ENCODE data around the gene ZNF365.
"Not testable (repeated sequence)": the region's sequence is repeated elsewhere in the genome, so short reads cannot be mapped to it uniquely, and the experiment has no call there.

The ZNF365 gene

DNA sequence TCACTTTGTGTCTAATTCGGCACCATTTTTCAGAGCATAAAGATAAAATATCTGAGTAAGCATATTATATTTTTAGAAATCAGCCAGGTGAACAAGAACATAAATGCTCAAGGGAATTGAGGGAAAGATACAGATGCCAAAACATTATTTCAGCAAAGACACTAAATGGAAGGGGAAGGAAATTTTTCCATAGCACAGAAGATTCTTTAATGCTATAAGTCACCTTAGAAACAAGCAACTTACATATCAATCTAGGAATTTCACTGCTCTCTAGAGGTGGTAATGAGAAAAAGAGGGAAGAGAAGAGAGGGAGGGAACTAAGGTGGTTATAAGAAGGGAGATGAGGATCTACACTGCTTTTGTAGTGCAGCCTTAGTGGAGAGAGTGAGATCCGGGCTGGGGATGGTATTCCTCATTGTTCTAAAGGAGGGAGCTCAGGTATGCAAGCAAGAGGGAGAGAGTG is 20.4 kb downstream of the ZNF365 start:
- no peak overlapping the region for H3K4me3 ChIP-seq (ENCODE audit: low read depth, low read length)
- TF ChIP-seq, protein P1, sequence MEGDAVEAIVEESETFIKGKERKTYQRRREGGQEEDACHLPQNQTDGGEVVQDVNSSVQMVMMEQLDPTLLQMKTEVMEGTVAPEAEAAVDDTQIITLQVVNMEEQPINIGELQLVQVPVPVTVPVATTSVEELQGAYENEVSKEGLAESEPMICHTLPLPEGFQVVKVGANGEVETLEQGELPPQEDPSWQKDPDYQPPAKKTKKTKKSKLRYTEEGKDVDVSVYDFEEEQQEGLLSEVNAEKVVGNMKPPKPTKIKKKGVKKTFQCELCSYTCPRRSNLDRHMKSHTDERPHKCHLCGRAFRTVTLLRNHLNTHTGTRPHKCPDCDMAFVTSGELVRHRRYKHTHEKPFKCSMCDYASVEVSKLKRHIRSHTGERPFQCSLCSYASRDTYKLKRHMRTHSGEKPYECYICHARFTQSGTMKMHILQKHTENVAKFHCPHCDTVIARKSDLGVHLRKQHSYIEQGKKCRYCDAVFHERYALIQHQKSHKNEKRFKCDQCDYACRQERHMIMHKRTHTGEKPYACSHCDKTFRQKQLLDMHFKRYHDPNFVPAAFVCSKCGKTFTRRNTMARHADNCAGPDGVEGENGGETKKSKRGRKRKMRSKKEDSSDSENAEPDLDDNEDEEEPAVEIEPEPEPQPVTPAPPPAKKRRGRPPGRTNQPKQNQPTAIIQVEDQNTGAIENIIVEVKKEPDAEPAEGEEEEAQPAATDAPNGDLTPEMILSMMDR (IDR thresholded peaks at IDR 0.05; ENCODE audit: insufficient read depth, low read depth, low read length, missing control alignments), result no peak
- no peak for DNase-seq (ENCODE audit: low read depth)

DNA sequence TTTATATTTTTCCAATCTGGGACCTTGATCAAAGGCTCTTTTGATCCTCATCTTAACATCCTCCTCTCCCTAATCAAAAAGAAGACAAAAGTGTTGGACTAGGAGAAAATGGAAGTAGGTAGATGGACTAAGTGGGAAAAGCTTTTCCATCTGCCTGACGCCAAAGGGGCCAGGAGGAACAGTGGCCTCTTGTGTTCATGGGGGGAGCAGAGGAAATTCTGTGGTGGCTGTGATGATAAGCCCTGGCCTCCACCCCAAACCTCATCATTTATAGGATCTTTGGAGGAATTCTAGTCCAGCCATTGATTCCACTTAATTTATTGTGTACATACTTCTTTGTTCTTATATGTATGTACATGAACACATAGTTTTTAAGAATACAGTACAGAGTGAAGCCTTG is 21.7 kb downstream of the ZNF365 start:
- TF ChIP-seq, protein P1 (IDR thresholded peaks at IDR 0.05; ENCODE audit: insufficient read depth, low read depth, low read length, missing control alignments), result no peak
- DNase-seq (ENCODE audit: low read depth), result no peak

DNA sequence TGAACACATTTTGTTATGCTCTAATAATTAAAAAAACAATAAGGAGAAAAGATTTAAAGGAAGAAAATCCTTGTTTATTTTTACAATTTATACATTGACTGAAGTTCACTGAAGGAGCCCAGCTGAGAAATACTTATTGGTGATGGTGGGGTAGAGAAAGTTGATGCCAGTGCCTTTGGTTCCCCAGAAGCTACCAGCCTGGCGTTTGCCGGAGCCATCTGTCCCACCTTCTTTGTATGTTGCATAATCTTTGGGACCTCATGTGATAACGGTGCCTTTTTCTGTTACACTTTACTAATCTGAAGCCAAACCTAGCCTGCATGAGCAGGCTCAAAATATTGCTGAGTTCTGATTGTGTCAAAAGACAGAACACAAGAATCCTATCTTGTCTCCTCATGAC is 22.7 kb downstream of the ZNF365 start:
- TF ChIP-seq, protein P1 (IDR thresholded peaks at IDR 0.05; ENCODE audit: insufficient read depth, low read depth, low read length, missing control alignments), result no peak
- DNase-seq (ENCODE audit: low read depth), result no peak
- no peak overlapping the region for H3K4me3 ChIP-seq (ENCODE audit: low read depth, low read length)

More for the DNA sequence above, 21.7 kb downstream of the ZNF365 start:
- H3K4me3 ChIP-seq (ENCODE audit: low read depth, low read length), result no peak overlapping the region

DNA sequence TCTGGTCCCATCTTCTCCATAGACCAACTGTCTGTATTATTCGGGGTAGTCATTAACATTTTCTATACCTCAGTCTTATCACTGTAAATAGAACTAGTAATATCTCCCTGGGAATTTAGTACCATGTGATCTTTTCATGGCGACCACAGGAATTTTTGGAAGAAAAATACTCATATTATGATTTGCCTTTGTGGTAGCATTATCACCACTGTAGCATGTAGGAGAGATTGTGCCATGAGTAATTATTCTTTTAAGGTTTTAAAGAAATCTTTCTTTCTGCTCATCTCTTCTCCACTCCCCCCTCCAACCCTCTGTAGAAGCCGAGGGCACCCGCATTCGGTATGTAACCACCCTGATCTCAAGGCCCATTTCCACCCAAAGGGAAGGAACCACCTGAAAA is 25.0 kb downstream of the ZNF365 start:
- TF ChIP-seq, protein P1 (IDR thresholded peaks at IDR 0.05; ENCODE audit: insufficient read depth, low read depth, low read length, missing control alignments), result no peak
- no peak overlapping the region for H3K4me3 ChIP-seq (ENCODE audit: low read depth, low read length)
- DNase-seq (ENCODE audit: low read depth), result no peak

DNA sequence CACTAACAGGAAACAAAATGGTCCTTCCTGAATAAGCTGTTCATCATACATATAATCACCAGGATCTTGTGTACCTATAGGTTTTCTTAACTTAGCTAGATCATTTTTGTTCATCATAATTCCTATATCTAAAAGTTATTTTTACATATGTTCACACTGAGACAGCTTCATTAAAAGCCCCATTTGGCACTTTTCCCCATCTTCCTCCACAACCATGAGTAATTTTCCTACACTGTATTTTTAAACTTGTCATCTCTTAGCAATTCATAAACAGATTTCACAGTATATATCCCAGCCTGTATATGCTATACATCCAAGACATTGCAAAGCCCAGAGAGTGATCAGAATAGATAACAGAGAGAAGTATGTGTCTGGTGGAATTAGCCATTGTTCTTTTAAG is 28.3 kb downstream of the ZNF365 start:
- TF ChIP-seq, protein P1 (IDR thresholded peaks at IDR 0.05; ENCODE audit: insufficient read depth, low read depth, low read length, missing control alignments), result no peak
- no peak overlapping the region for H3K4me3 ChIP-seq (ENCODE audit: low read depth, low read length)

DNA sequence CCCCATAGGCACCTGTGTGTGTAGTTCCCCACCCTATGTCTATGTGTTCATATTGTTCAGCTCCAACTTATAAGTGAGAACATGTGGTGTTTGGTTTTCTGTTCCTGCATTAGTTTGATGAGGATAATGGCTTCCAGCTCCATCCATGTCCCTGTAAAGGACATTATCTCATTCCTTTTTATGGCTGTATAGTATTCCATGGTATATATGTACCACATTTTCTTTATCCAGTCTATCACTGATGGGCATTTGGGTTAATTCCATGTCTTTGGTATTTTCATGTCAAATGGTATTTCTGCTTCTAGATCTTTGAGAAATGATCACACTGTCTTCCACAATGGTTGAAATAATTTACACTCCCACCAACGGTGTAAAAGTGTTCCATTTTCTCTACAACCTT is 36.4 kb downstream of the ZNF365 start:
- not testable (repeated sequence) for DNase-seq (ENCODE audit: low read depth); H3K4me3 ChIP-seq (ENCODE audit: low read depth, low read length)

More for the DNA sequence above, 28.3 kb downstream of the ZNF365 start:
- DNase-seq (ENCODE audit: low read depth), result no peak

DNA sequence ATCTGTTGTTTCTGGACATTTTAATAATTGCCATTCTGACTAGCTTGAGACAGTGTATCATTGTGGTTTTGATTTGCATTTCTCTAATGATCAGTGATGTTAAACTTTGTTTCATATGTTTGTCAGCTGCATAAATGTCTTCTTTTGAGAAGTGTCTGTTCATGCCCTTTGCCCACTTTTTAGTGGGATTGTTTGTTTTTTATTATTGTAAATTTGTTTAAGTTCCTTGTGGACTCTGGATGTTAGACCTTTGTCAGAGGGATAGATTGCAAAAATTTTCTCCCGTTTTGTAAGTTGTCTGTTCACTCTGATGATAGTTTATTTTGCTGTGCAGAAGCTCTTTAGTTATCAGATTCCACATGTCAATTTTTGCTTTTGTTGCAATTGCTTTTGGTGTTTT is 36.8 kb downstream of the ZNF365 start:
- H3K4me3 ChIP-seq (ENCODE audit: low read depth, low read length); DNase-seq (ENCODE audit: low read depth): not testable (repeated sequence)

DNA sequence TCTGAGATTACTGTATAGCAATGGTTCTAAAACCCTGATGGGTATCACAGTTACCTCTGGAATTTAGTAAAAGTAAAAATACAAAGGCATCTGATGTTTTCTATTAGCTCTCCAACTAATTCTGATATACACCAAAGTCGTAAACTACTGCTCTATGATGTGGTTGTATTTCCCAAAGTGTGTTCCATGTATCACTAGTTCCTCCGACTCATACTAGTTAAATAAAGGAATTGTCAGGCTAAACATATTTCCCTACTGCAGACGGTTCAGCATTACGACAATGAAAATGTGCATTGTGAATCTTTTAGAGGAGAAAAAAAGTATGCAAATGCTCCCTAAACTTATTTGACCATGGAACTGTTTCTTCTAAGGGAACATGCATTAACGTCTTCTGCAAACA is 38.9 kb downstream of the ZNF365 start:
- TF ChIP-seq, protein P1 (IDR thresholded peaks at IDR 0.05; ENCODE audit: insufficient read depth, low read depth, low read length, missing control alignments), result no peak
- no peak overlapping the region for H3K4me3 ChIP-seq (ENCODE audit: low read depth, low read length)
- DNase-seq (ENCODE audit: low read depth), result no peak
